OCI-LY1 (cell line): ENCODE results near the gene TCEA3.

Experiments
- H2AFZ ChIP-seq: fragments of 200-600 bp; sonication (generic), shearing (Covaris generic); 2 replicates; pipeline ENCODE4 v1.6.0; 2014; ENCODE audit warnings: antibody characterized with exemption, mild to moderate bottlenecking, low read length
- H3F3A ChIP-seq: fragments of 200-600 bp; sonication (generic), shearing (Covaris generic); 2 replicates; pipeline ENCODE4 v1.6.0; 2014; ENCODE audit warnings: mild to moderate bottlenecking, antibody characterized with exemption, low read length, moderate library complexity; ENCODE audit not compliant: insufficient read depth
- H3K27ac ChIP-seq: fragments of 200-600 bp; sonication (generic); 2 replicates; pipeline ENCODE4 v1.5.1; 2014; ENCODE audit warnings: low read length, mixed run types, mild to moderate bottlenecking, low read depth; ENCODE audit not compliant: poor library complexity, severe bottlenecking
- H3K27me3 ChIP-seq: fragments of 200-600 bp; sonication (generic); 2 replicates; pipeline ENCODE4 v1.6.0; 2014; ENCODE audit warnings: antibody characterized with exemption, mild to moderate bottlenecking, low read length, moderate library complexity; ENCODE audit not compliant: insufficient read depth
- H3K36me3 ChIP-seq: fragments of 200-600 bp; sonication (generic); 2 replicates; pipeline ENCODE4 v1.6.1; 2014; ENCODE audit warnings: mild to moderate bottlenecking, antibody characterized with exemption, low read length, moderate library complexity, mixed read lengths; ENCODE audit not compliant: insufficient read depth
- H3K4me1 ChIP-seq: fragments of 200-600 bp; sonication (generic); 2 replicates; pipeline ENCODE4 v1.5.1; 2014; ENCODE audit warnings: mild to moderate bottlenecking, low read length, moderate library complexity; ENCODE audit not compliant: insufficient read depth, severe bottlenecking
- H3K4me2 ChIP-seq: fragments of 200-600 bp; sonication (generic), shearing (Covaris generic); 2 replicates; pipeline ENCODE4 v1.6.1; 2014; ENCODE audit warnings: low read length
- H3K4me3 ChIP-seq: fragments of 200-600 bp; sonication (generic); 2 replicates; pipeline ENCODE4 v1.5.1; 2014; ENCODE audit warnings: low read length, low read depth, mild to moderate bottlenecking, mixed read lengths; ENCODE audit not compliant: poor library complexity, severe bottlenecking
- H3K79me2 ChIP-seq: fragments of 200-600 bp; shearing (Covaris generic); 2 replicates; pipeline ENCODE4 v1.6.1; 2016; ENCODE audit warnings: mixed run types, low read length, mixed read lengths; ENCODE audit not compliant: insufficient read depth
- H3K9ac ChIP-seq: fragments of 200-600 bp; sonication (generic), shearing (Covaris generic); 2 replicates; pipeline ENCODE4 v1.6.1; 2014; ENCODE audit warnings: mild to moderate bottlenecking, low read length, mixed read lengths
- H3K9me2 ChIP-seq: fragments of 200-600 bp; sonication (generic), shearing (Covaris generic); 2 replicates; pipeline ENCODE4 v1.6.1; 2014; ENCODE audit warnings: low read depth, mild to moderate bottlenecking, low read length, mixed read lengths
- H3K9me3 ChIP-seq: fragments of 200-600 bp; shearing (Covaris generic); 2 replicates; pipeline ENCODE4 v1.6.1; 2014; ENCODE audit warnings: low read length, mixed read lengths
- H4K20me1 ChIP-seq: fragments of 200-600 bp; sonication (generic), shearing (Covaris generic); 2 replicates; pipeline ENCODE4 v1.6.0; 2016; ENCODE audit warnings: mild to moderate bottlenecking, low read length; ENCODE audit not compliant: insufficient read depth
- CTCF ChIP-seq: fragments of 200-600 bp; sonication (generic), shearing (Covaris generic); IDR thresholded peaks from 2 replicates; pipeline ENCODE4 v1.5.1; 2017; ENCODE audit warnings: mild to moderate bottlenecking, antibody characterized with exemption, low read length, moderate library complexity, mixed read lengths
- EZH2 ChIP-seq: fragments of 200-600 bp; sonication (generic), shearing (Covaris generic); IDR thresholded peaks from 2 replicates; pipeline ENCODE4 v1.8.0; 2017; ENCODE audit warnings: borderline replicate concordance, mixed run types, mild to moderate bottlenecking, antibody characterized with exemption, low read length, moderate library complexity, mixed read lengths

The TCEA3 gene

DNA sequence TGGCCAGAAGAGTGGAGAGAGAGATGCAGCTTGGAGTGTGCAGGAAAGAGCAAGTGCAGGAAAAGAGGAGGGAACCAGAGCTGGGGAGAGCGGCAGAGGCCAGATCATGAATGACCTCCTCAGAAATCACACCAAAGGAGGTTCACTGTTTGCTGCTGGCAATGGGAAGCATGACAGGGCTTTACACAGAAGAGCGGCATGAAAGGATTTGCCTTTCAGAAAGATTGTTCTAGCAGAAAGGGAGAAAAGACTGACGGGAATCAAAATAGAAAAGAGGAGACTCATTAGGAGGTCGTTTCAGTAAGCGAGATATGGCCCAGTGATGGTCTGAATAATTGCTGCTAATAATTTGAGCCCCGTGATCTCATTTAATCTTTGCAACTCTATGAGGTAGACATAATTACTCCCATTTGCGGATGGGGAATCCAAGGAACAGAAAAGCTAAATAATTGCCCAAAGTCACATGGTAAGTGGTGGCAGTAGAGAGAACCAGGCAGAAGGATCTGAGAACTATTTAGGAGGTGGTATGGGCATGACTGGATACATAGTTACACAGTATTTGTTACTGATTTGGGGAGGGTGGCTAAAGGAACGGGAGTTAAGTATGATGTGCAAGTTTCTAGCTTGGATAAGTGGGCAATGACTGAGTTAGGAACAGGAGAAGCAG, 67.9 kb downstream of the TCEA3 start:
- H3K9ac ChIP-seq = no peak overlapping the region
- H3F3A ChIP-seq = no peaks in the 10 kb centered on the region
- H3K9me2 ChIP-seq = no peaks in the 10 kb centered on the region
- H3K4me1 ChIP-seq = no peaks in the 10 kb centered on the region
- H3K27ac ChIP-seq = no peak overlapping the region
- TF ChIP-seq CTCF = no peak
- TF ChIP-seq EZH2 = no peak
- H3K36me3 ChIP-seq = peaks cover 22% of the 10 kb centered on the region
- H3K9me3 ChIP-seq = peaks cover 20% of the 10 kb centered on the region
- no peak overlapping the region for H3K4me3 ChIP-seq
- no peaks in the 10 kb centered on the region for H4K20me1 ChIP-seq
- no peaks in the 10 kb centered on the region for H3K79me2 ChIP-seq
- no peak overlapping the region for H3K4me2 ChIP-seq
- no peaks in the 10 kb centered on the region for H3K27me3 ChIP-seq
- no peak overlapping the region for H2AFZ ChIP-seq

DNA sequence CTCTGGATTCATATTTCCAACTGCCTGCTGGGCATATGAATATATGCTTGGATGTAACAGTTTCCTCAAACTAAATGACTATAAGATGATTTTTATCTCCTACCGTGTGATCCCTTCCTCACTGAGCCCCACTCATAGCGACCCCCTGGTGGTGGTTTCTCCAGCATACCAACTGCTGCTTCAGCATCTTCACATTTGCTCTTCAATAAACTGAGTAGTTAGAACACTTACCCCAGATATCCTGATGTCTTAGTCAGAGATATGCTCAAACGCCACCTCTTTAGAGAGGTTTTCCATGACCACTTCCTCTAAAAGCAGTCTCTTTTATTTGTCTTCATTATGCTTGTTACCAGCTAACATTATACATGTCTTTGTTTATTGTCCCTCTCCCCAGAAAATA, 70.3 kb downstream of the TCEA3 start:
- no peak overlapping the region for H3K9ac ChIP-seq
- no peaks in the 10 kb centered on the region for H3K9me2 ChIP-seq
- no peaks in the 10 kb centered on the region for H3K79me2 ChIP-seq
- H2AFZ ChIP-seq = no peak overlapping the region
- no peak overlapping the region for H3K4me3 ChIP-seq
- no peak overlapping the region for H3K4me2 ChIP-seq
- H3K4me1 ChIP-seq = no peaks in the 10 kb centered on the region
- no peaks in the 10 kb centered on the region for H3F3A ChIP-seq
- H3K36me3 ChIP-seq = no peaks in the 10 kb centered on the region; the same call in 1 of the 2 replicates
- H3K27ac ChIP-seq = no peak overlapping the region
- H3K27me3 ChIP-seq = no peaks in the 10 kb centered on the region
- no peaks in the 10 kb centered on the region for H4K20me1 ChIP-seq
- TF ChIP-seq CTCF = no peak
- H3K9me3 ChIP-seq = no peaks in the 10 kb centered on the region

DNA sequence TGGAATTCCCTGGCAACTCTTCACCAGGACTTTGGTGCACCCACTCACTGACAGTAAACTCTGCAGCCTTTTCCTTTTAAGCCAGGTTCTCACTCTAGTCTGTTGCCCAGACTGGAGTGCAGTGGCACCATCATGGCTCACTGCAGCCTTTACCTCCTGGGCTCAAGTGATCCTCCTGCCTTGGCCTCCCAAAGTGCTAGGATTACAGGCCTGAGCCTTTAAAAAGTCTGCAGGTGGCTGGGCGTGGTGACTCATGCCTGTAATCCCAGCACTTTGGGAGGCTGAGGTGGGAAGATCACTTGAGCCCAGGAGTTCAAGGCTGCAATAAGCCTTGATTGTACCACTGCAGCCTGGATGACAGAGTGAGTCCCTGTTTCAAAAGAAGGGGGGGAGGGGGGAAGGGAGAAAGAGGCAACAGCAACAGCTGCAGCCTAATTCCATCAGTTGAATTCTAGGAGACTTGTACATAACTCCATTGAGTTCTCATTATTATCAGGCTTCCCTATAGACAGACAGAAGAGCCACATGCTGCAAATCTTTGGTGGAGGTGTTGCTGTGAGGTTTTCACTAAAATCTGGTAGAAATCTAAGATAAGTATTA, 72.4 kb downstream of the TCEA3 start:
- Histone ChIP-seq H3K27ac (no peak overlapping the region), H3K4me3 (no peak overlapping the region), H3K9ac (no peak overlapping the region), H3K9me3 (no peaks in the 10 kb centered on the region), H3F3A (no peaks in the 10 kb centered on the region), H3K79me2 (no peaks in the 10 kb centered on the region), H3K27me3 (no peaks in the 10 kb centered on the region), H4K20me1 (no peaks in the 10 kb centered on the region), H3K36me3 (no peaks in the 10 kb centered on the region), H3K9me2 (no peaks in the 10 kb centered on the region), H3K4me2 (no peak overlapping the region), H3K4me1 (no peaks in the 10 kb centered on the region), H2AFZ (no peak overlapping the region)
- TF ChIP-seq CTCF = no peak
- TF ChIP-seq EZH2 = no peak
